Kidney epithelial cell (primary cell): ENCODE measurements around the gene PFAS. TPM values are rescaled to one million over a fixed set of nuclear protein-coding genes. Genes with fewer than 3 reads are reported as not detected.

Experiments
- DNase-seq: peaks from one replicate; pipeline ENCODE4 v3.0.0-alpha.2; 2010; ENCODE audit warnings: low read depth
- H3K27me3 ChIP-seq: 2 replicates; pipeline ENCODE4 v1.6.0; 2011; ENCODE audit warnings: low read length; ENCODE audit not compliant: control insufficient read depth, insufficient read depth
- H3K36me3 ChIP-seq: 2 replicates; pipeline ENCODE4 v1.5.1; 2011; ENCODE audit warnings: low read length; ENCODE audit not compliant: control insufficient read depth, insufficient read depth
- H3K4me3 ChIP-seq: 2 replicates; pipeline ENCODE4 v1.5.1; 2011; ENCODE audit warnings: low read depth, mild to moderate bottlenecking, control low read depth, low read length
- CTCF ChIP-seq: IDR thresholded peaks from 2 replicates; pipeline ENCODE4 v1.5.1; 2011; ENCODE audit warnings: mild to moderate bottlenecking, moderate library complexity, low read length, control low read depth, inconsistent platforms; ENCODE audit not compliant: insufficient read depth, poor library complexity, severe bottlenecking
- total RNA-seq: library from RNA; depleted of rRNA; stranded (reverse); fragments of >200 nt; gene quantifications from 2 replicates; pipeline ENCODE4 v1.2.3, GENCODE V29; 2015

The PFAS gene
- total RNA-seq, 1 donor from 2014 or later = 34.3 TPM

GRCh38 chr17:8255499-8255898 is 6.4 kb downstream of the PFAS start:
- Histone ChIP-seq H3K4me3 (no peak overlapping the region), H3K36me3 (no peaks in the 10 kb centered on the region), H3K27me3 (no peaks in the 10 kb centered on the region)
- TF ChIP-seq CTCF = no peak
- DNase-seq = no peak

- H3K4me3 ChIP-seq = no peak overlapping the region
- no peak for TF ChIP-seq CTCF
- no peaks in the 10 kb centered on the region for H3K27me3 ChIP-seq
- no peak for DNase-seq
- no peaks in the 10 kb centered on the region for H3K36me3 ChIP-seq
Observed at GRCh38 chr17:8256291-8256690, 7.2 kb downstream of the PFAS start.

GRCh38 chr17:8256691-8257090 is 7.6 kb downstream of the PFAS start:
- no peak for DNase-seq
- no peak for TF ChIP-seq CTCF
- Histone ChIP-seq H3K4me3 (no peak overlapping the region), H3K36me3 (no peaks in the 10 kb centered on the region), H3K27me3 (no peaks in the 10 kb centered on the region)

GRCh38 chr17:8257801-8258200 is 8.7 kb downstream of the PFAS start:
- H3K36me3 ChIP-seq = no peaks in the 10 kb centered on the region

GRCh38 chr17:8264320-8264719 is 15.2 kb downstream of the PFAS start:
- peaks cover 3% of the 10 kb centered on the region for H3K36me3 ChIP-seq
- DNase-seq = no peak
- TF ChIP-seq CTCF = no peak
- no peak overlapping the region for H3K4me3 ChIP-seq
- no peaks in the 10 kb centered on the region for H3K27me3 ChIP-seq

More at GRCh38 chr17:8257801-8258200, 8.7 kb downstream of the PFAS start:
- no peak overlapping the region for H3K4me3 ChIP-seq
- TF ChIP-seq CTCF = no peak
- H3K27me3 ChIP-seq = no peaks in the 10 kb centered on the region
- DNase-seq = no peak

- Histone ChIP-seq H3K27me3 (no peaks in the 10 kb centered on the region), H3K4me3 (no peak overlapping the region)
- TF ChIP-seq CTCF = no peak
Observed at GRCh38 chr17:8264836-8265542, 15.9 kb downstream of the PFAS start.

More at GRCh38 chr17:8264836-8265542, 15.9 kb downstream of the PFAS start:
- H3K36me3 ChIP-seq = peaks cover 3% of the 10 kb centered on the region
- no peak for DNase-seq
